GM19395 (cell line): ENCODE measurements around the gene WSCD2.

Experiments used
- ATAC-seq: cut with Tn5 transposase; IDR thresholded peaks from one replicate; pipeline ENCODE4 v1.9.1; 2021; ENCODE audit warnings: mild to moderate bottlenecking, moderate library complexity; ENCODE audit not compliant: unreplicated experiment

WSCD2 gene

DNA sequence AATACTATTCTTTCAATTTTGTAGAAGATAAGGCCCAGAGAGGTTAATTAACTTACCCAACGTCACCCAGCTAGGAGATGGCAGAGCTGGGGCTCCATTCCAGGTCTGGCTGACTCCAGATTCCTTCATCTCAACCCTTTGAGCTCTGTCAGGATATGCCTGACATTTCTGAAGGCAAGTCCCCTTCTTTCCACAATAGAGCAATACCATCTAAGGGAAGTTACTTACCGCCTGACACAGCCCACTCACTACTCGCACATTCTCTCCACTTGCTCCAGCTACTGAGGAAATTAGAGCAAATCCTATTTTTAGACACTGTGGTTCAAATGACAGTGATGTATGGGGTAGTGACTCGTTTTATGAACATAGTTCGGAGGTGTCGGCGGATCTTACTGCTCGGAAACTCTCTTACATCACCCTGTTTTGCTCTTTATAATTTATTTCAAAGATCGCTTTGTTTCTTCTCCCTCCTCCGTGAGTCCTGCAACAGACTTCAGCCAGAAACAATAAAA, 2.0 kb upstream of the WSCD2 start:
- ATAC-seq, result no peak

DNA sequence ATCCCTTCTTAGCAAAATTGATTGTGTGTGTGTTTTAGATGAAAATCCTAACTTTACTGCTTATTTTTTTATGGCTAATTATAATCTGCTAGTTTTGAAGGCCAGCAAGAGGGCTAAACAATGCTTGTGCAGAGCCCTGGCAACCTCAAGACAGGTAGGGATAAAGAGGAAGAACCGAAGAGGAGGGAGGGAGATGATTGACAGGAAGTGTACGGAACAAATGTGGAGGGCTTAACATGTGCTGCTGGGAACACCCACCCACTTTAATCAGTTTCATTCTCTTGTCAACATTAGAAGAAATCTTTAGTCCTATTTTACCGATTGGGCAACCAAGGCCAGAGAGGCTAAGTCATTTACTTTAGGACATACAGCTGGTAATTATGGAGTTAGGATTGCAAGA, 1.4 kb upstream of the WSCD2 start:
- ATAC-seq, result no peak

DNA sequence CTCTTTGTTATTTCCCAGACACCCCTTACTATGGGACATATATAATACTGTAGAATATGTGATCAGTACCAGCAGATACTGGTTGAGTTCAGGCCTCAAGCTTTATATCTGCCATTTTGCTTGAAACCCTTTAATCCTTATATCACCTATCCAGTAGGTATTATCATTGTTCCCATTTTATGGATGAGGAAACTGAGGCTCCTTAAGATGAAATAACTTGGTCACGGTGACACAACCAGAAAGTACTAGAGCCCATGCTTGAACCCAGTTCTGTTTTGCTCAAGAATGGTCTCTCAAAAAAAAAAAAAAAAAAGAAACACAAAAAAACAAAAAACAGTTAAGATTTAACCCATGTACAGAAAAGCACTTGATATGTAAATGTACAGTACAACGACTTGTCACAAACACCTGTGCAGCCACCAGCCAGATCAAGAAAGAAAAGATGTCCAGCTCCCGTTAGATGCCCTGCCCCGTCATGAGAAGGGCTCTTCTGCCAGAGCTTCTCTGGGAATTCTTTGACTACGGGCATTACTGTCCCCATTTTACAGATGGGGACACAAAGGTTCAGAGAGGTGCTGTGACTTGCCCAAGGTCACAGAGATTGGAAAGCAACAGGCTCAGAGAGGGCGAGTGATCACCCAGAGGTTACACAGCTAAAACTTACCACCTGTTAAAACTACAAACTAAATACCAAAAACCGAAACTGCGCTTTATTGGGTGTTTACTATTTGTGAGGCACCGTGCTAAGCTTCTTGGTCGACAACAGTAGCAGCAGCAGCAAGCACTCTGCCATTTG, 669 bp upstream of the WSCD2 start:
- no peak for ATAC-seq

DNA sequence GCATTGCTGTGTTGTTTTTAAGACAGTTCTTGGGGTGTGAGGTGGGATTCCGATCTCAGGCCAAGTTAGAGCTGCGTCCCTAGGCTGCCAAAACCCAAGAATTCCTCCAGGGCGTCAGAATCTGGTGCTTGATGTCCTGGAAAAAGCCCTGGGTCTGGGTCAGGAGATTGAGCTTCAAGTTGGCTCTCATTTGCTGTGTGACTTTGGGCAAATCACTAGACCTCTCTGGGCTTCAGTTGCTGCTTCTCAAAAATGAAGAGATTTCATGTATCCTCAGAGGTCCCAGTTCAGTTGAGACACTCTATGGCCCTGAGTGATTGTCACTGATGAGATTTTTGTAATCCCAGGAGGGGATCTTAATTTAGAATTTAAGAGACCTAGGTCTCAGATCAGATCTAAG, 1.9 kb downstream of the WSCD2 start:
- ATAC-seq, result no peak

DNA sequence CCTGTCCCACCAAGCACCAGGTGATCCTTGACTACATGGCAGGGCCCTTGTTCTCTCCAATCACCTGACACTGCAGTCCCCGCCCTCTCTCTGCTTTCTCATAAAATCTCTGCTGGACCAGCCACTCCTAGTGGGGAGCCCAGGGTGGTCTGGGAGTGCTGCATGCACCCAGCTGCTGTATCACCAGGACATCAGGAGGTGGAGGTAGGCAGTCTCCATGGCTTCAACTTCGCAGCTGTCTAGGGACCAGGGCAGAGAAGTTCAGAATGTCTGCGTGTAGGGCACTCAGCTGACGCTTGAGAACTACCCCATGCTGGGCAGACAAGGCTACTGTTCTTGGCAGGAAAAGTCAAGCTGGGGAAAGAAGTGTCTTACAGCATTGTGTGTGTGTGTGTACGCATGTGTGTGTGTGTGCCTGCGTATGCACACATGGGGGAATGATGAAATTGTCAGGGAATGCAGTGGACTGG, 2.6 kb downstream of the WSCD2 start:
- no peak for ATAC-seq

DNA sequence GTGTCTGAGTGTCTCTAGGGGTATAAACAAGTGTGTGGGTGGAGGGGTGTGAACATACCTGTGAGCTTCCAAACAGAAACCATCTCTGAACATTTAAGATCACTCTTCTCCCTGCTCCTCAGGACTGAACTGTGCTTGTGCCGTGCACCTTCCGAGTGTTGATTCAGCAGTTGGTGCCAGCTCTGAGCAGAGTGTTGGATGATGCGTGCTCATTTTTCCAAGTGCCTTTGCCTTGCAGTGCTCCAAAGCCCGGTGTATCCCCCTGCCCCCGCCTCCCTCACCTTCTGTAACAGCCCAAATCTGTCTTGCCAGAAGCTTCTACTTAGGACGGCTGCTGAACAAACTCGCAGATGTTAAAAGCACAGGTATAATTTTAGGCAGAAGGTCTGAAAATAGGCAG, 4.4 kb downstream of the WSCD2 start:
- ATAC-seq, result no peak

DNA sequence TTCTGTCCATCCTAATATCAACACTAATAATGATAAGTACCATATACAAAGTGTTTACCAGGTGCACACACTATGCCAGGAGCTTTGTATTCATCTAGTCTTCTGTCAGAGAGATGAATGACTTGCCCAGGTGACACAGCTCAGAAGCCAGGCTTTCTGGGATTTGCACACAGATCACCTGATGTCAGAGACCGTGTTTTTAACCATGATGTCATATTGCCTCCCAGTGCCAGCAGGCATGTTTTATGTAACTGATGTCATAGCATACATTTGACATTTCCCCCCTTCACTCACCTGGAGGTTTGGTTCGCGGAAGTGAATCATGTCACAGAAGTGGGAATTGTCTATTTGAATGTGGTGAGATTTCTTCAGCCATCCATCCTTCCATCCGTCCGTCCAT, 5.7 kb downstream of the WSCD2 start:
- ATAC-seq, result no peak

DNA sequence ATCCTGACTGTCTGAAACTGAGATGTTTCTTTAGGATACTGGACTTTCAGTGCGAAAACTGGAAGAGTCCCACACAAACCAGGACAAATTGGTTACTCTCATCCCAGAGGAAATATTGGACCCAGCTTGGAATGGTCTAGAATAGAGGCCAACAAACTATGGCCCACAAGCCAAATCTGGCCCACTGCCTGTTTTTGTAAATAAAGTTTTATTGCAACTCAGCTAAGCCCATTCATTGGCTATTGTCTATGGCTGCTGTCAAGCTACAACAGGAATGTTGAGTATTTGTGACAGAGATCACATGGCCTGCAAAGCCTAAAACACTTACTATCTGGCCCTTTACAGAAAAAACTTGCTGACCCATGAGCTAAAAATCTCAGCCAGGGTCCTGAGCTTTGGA, 6.5 kb downstream of the WSCD2 start:
- no peak for ATAC-seq

DNA sequence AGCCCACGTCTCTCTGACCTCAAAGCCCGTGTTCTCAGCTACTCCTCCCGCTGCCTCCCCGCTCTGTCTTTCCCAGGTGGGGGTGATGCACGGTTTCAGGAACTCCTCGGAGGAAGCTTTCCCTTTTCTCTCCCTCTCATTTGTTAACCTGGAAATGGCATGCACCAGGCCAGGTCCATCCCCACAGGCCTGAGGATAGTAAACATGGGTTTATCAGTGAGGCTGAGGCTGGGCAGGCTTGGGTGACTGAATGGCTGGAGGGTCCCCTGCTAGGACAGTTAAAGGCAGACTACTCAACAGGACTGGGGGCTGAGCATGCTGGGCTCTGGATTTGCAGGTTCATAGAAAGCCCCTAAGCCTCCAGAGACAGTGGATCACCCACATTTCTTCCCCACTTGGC, 7.6 kb downstream of the WSCD2 start:
- ATAC-seq, result no peak

DNA sequence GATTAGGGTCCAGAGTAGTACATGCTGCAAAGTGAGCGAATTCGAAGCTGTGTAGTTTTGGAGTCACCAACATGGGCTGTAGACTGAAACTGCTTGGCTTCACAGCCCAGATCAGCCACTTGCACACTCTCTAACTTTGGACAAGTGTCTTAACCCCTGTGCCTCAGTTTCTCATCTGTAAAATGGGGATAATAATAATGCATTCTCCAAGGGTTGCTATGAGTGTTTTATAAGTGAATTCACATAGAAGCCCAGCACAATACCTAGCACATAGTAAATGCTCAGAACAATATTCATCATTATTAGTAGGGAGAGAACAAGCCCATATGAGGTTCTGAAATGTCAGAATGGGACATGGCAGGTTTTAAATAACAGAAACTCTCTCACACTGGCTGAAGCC, 10.4 kb downstream of the WSCD2 start:
- ATAC-seq, result no peak

DNA sequence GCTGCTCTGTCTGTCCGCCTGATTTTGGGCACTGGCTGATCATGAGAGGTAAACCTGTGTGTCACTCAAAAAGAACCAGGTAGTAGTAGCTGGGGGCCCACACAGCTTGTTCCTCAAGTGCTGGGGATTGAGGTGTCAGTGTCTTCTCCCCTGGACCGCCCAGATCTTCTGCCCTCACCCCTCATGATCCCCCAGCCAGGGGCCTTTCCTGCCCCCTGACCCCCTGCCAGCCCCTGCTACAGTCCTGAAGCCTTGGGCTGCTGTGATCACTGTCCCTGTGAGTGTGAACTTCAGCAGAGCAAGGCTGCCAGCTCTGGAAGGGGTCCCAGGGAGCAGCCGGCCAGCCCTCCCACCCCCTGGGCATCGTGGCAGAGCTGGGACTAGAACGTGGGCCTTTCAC, 11.4 kb downstream of the WSCD2 start:
- no peak for ATAC-seq

DNA sequence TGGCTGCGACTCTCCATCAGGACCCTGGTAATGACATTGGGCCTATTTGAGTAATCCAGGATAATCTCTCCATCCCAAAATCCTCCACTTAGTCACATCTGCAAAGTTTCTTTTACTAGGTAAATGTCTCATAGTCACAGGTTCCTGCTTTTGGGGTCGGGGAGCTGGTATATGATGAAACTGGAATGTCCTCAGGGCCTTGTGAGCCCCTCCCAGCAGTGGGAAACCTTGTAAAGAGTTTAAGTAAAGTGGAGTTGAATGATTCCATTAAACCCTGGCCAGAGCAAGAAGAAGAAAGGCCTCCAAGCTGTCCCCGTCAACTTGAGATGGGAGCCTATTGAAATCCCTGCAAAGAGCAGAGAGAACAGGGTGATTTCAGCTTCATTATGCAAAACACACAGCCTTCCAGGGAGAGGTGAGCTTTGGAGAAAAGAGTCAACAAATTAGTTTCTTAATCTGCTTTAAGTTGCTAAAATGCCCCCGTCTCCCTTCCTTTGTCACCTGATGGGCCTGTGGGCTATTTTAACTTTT, 12.6 kb downstream of the WSCD2 start:
- ATAC-seq, result no peak

DNA sequence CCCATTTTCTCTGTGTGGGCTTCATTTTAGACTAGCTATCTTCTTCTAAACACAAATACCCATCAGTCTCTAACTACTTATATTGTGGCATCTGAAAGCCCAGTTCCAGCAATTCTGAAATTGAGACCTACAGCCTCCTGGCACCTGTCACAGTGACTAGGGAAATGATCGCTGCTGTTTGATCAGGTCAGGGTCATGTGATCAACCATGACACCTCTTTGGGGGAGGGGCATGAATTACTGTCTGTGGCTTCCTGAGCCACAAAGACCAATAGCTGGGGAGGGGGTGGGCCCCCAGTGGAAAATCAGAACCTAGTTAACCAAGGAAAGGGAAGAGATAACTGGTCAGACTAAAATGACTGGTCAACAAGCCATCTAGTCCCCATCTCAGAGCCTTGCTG, 14.1 kb downstream of the WSCD2 start:
- ATAC-seq, result no peak

DNA sequence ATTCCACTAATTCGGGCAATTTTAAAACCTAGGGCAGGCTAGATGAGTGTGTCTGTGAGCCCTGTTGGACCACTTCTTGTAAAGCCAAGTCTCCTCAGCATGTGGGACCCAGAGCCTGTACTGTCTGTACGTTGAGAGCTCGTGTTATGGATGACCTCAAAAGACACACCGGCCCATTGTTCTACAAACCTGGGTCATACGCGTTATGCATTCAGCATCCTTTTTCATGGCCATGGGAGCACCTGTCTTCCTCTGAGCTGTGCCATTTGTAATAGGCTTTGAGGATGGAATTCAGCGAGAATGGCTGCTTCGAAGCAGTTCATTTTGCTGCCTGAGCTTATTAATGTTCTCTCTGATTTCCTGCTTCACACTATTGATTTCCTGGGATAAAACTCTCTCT, 15.0 kb downstream of the WSCD2 start:
- no peak for ATAC-seq

DNA sequence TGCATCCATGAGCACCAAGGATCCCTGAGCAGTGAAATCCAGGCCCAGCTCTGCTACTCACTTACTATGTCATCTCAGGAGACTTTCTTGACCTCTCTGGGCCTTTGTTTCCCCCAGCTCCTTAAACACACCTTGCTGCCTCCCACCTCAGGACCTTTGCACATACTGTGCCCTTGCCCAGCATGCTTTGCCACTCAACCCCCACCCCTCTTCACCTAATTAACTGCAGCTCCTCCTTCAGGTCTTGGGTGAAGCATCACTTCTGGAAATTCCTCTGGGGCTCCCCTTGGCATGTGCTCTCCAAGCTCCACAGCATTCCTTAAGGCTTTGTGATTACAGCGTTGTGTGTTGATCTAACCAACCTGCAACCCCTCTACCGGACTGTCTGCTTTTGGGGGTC, 15.9 kb downstream of the WSCD2 start:
- no peak for ATAC-seq

DNA sequence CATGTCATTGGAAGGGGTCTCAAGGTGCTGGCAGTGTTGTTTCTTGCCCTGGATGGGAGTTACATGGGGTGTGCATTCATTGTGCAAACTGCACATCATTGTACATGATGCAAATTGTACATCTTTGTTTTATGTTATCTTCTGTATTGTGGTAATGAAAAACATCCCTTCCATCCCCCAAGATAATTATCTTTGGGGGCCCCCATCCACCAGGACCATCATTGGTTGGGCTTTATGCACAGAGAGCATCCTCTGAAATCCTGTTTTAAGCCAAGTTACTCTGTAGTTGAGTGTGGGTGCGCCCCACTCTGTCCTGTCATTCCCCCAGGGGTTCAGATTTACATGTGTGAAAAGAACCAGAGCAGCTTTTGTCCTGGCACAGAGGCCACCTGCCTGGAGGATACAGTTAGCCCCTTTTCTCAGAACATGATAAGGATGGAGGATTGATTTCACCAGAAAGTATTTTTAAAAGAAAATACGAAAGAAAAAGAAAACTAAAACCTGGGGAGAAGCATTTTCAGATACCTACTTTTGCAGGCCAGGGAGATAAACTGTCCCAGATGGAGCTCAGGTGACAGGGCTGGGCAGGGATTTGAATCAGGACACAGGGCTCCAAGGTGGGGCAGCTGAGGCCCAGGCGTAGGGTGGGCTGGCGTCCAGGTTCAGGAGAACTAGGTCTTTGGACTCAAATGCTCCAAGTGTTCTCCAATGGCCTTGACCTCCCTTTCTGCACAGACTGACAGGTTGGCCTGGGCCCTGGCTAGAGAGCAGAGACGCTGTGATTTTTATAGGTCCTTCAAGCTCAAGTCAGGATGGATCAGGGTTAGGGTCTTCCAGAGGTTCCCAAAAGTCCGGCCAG, 17.2 kb downstream of the WSCD2 start:
- ATAC-seq, result no peak

DNA sequence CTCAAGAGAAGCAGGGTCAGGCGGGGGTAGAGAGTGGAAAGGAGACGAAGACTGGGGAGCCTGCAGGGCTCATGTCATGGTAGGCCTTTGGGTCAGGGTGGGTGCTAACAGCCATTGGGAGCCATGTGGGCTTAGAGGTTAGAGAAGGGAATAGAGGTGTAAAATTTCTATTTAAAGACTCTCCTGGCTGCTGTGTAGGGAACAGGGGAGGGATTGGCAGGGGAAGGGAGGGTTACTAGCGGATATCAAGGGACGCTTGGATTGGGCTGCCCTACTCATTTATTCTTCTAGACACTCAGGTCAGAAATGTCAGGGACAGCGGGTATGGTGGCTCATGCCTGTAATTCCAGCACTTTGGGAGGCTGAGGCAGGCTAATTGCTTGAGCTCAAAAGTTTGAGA, 18.2 kb downstream of the WSCD2 start:
- no peak for ATAC-seq

DNA sequence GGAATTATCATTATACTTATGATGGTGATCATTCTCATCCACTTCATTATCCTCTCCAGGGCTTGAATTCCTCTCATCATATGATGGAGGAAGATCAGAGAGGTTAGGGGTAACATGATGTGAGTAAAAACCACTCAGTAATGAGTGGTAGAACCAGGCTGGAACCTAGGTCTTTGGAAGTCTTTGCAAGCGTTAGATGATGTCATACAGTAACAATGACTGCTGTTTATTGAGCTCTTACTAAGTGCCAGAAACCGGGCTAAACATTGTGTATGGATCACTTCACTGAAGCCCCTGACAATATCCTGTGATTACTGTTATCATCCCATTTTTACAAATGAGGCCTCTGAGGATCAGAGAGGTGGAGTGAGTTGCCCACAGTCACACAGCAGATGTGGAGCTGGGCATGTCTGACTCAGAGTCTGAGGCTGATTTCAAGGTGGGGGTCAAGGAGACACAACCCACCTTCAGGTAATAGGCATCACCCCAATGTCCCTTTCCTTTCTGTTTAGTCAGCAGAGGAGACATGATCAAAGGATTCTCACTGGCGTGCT, 19.5 kb downstream of the WSCD2 start:
- ATAC-seq, result no peak

DNA sequence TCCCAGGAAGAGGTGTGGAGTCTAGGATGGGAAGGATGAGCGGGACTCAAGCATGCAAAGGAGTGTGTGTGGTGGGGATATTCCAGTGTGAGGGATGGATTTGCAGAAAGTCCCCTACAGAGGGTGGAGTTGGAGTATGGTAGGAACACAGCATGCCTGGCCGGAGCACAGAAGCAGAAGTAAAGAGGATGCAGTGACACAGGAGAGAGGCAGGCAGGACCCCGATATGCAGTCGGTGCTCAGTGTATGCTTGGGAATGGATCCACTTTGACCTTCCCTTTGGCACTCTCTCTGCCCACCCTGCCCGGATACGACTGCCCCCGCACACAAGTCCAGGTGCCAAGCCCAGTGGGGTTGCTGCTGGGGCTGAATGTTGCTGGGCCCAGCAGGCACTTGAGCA, 21.3 kb downstream of the WSCD2 start:
- no peak for ATAC-seq

DNA sequence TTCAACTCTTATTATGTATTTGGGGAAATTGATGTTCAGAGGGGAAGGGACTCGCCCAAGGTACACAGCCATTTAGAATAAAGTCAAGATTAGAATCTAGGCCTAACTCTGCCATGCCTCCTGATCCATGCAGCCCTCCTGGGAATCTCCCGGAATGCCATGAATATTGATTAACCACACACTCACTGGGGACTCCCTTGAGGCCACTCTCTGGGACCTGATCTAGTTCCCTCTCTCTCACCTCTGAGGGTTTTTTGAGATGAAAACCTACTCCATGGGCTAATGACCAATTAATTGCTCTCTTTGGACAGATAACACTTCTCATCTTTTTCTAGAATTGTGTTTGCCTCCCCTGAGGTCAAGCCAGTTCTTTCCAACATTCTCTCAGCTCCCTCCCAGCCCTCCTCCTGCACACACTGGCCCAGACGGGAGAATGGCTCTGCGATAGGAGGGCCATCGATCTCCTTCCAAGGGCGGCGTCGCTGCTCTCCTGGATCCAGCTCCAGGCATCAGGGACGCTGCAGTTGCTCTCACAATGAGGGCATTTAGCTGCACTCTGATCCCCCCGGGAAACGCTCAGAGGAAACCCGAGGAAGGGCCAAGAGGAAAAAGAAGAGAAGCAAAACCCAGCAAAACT, 22.6 kb downstream of the WSCD2 start:
- ATAC-seq, result no peak

DNA sequence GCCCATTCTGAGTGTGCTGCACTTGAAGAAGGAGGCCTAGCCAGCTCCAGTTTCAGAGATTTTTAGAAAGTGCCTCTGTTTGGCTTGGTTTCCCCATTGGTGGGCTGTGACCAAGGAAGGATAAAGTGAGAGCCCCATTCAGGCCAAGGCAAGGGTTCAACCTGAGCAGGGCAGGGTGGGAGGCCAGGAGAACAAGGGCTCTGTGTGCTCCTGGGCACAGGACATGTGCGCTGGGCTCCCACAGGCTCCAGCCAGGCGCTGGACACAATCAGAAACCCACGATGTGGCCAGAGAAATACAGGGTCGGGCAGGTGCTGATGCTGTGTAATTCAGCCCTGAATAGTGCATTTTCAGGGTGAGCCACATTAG, 23.1 kb downstream of the WSCD2 start:
- ATAC-seq, result no peak
